ENCODE results near the gene GAP43. TPM values are rescaled to one million over a fixed set of nuclear protein-coding genes. Genes with fewer than 3 reads are reported as not detected.
A peak's percentile ranks its signal among the peaks of the same experiment; 100 is the strongest.

GAP43 gene
- total RNA-seq, 1 experiment from 2014 or later, result 0.71 TPM

DNA sequence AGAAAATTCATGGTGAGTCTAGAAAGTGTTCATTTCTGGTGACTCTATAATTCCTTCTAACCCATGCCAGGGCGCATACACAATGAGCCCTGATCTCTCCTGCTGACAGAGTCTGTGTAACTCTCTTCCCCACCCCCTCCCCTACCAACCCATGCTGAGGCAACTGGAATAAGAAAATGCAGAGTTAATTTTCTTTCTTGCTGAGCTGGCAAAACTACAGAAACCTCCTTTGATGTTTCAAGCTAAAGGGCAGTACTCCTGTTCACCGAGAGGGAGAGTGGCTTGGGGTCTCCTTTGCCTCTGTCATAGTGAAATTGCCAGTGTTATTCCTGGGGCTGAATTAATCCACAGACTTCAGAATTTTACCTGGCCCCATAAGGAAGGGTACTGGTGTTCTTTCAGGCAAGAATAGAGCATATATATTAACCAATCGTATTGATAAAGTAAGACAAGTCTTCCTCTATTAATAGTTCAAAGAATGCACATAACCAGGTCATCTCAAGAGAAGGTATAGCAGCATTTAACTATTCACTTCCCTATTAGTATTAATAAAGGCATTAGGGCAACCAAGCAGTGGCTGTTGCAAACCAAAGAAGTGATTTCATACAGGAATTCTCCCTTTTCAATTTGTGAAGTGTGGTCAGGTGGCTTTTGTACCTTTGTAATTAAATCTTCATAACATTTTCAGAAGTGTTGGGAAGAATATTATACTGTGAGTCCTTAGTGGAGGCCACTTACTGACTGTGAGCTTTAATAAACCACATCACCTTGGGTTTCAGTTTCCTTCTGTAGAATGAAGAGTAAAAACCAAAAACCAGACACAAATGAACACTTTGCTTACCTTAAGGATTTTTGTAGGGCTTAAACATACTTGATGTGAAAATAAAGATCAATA, 4.1 kb downstream of the GAP43 start:
- DNase-seq (ENCODE audit: low read depth), result no peak

DNA sequence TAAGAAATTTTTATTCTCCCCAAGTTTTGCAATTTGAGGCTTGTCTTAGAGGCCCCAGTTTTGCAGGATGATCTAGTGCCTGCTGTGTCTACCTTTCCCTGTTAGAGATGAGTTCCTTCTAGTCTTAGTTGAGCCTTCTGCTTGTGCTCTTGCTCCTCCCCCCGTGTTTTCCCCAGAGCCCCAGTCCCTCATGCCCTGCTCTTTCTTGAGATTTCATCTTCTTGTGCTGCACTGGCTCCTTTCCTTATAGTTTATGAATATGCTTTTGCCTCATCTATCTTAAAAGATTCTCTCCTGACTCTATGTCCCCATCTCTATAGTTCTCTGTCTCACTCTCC, 4.7 kb downstream of the GAP43 start:
- DNase-seq (ENCODE audit: low read depth), result no peak

DNA sequence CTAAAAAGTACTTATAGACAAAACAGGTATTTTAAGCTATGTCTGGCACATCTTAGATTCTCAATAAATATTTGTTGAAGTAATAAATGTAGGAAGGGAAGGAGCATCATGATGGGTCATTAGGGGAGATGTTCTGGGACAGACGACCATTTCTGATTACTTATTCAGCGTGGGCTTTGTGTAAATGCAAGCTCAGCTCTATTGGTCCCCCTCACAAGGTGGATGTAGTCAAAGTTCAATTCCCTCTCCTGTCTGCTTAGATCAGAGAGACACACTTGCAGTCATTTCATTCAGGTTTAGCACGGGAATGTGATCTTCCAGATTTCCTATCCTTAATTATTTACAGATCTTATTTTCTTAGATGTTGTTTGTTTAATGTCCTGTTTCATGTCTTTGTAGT, 7.5 kb downstream of the GAP43 start:
- no peak for DNase-seq (ENCODE audit: low read depth)

DNA sequence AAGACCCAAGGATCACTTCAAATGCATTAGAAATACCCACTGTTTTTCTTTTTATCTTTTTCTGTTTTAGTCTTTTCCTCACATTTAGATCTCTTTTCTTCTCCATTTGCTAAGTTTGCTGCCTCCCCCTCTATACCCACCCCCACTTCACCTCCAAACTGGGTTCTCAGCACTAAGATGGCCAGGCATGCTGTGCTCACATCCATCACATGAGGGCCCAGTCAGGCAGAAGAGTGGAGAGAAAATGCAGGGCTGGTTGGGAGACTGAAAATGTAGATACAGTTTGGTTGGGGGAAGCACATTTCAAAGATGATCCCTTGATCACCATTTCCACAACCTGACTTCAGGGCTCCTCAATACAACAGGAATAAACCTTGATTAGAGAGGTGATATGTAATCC, 8.7 kb downstream of the GAP43 start:
- no peak for DNase-seq (ENCODE audit: low read depth)

DNA sequence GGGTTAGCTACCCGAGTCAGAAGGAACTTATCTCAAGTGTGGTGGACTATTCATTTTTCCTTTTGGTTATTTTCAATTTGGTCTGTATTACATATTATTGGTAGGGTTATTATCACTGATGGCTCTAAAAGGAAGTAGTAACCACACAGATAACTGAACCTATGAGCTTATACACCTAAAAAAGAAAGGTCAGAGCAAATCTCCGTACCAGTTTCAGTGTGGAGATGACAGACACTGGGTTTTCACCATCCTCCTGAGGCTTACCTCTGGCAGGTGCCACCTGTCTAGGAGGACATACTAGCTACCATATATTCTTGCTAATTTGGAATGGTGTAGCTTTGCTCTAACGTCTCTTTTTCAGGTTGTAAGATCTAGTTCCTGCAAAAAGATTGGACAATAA, 10.2 kb downstream of the GAP43 start:
- no peak for DNase-seq (ENCODE audit: low read depth)

DNA sequence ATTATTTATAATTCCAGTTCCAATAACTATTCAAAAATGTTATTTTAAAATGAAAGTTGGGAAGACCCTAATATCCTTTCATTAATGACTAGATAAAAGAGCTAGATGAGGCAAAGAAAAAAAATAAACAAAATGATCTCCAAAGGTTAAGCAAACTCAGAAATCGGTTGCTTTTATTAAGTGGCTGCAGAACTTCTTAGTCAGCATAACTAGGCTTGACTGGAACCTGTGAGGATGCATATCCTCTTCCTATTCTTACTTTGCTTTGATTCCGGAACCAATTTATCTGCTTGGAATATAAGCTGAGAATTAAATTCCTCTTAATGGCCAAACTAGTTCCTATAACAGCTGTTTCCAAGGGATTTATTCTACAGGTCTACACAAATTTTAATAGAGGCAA, 10.7 kb downstream of the GAP43 start:
- no peak for DNase-seq (ENCODE audit: low read depth)

DNA sequence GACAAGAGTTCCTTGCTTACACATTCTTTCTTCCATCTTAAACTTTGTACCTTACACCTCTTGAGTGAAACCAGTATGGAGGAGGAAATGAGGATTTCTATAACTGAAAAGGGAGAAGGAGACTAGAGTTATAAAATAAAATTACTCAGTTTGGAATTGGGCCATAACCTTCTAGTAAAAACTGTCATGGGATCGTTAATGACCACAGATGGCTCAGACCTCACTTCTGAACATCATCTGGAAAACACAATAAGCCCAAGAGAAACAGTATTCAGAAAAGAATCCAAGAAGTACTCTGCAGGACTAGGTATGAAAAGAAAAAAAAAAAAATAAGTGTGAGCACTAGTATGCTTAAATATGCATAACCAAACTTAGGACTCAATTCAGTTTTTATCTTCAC, 12.1 kb downstream of the GAP43 start:
- peak; percentile 12 for DNase-seq (ENCODE audit: low read depth)

DNA sequence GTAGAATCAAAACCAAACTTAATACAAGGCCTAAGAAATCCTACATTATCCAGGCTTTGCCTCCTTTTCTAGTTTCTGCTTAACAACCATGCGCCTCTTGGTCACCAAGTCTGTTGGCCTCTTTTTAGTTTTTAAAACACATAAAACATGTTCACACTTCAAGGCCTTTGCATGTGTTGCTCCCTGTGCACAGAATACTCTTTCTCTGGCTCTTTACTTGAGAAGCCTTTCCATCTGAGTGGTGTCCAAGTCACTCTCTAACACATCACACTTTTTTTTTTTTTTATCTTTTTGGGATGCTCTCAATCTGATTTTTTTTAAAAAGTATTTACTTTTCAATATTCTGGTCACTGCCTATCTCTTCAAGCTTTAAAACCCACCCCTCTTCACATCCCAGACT, 14.9 kb downstream of the GAP43 start:
- DNase-seq (ENCODE audit: low read depth), result no peak

DNA sequence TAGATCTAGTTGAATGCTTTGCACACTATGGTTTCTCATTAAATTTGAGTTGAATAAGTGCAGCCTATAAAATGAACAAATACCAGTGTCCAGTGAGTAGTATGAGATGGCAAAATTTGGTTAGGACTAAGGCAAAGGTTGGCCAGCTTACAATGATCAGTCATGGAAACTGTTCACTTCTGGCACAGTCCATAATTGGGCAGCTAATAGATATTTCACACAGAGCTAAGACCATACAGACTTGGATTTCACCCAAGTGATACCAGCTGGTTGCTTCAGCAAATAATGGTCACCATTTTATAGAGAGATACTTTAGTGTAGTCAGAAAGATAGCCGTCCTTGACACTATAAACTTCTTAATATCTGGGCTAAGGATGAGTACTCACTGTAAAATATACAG, 15.7 kb downstream of the GAP43 start:
- no peak for DNase-seq (ENCODE audit: low read depth)

DNA sequence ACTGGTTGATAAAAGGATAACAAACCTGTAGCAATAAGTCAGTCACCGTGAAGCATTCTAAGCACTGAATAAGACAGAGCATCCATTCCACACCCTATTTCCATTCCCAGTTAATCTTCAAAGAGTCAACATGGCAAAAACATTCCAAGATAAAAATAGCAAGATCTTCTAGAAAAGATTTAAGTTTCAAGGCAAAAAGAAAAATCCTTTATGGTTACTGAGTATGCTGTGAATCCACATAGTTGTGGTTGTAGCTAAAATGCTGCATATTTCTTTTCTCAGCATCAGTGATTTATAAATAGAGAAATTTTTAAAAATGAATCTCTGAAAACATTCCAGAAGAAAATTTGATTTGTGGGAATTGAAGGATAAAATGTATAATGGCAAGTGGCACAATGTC, 21.1 kb downstream of the GAP43 start:
- no peak for DNase-seq (ENCODE audit: low read depth)

DNA sequence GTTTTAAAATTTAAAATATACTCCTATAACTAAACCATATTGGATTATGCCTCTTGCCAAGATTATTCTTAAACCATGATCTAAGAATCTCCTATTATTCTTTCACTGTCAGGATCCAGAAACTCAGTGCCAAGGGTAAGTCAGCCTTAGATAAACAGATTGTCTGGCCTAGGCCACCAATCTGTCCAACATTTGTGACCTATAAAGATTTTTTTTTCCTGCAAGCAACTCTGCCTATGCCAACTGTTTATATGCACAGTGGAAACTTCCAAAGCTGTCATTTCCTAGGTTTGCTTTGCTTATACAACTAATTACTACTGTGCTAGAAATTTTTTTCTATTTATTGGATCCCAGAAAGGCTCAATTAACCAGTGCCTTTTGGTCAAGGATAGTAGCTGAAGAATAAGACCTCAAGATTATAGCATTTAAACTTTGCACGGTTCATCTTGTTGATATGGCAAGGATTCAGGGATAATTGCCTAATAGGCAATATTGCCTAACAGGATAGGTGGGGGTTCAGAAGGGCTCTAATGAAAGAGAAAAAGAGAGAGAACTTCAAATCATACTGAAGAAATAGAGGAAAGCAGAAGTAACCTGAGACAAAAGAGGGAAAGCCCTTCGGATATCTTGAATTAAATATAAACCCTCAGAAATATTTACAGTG, 22.8 kb downstream of the GAP43 start:
- no peak for DNase-seq (ENCODE audit: low read depth)

DNA sequence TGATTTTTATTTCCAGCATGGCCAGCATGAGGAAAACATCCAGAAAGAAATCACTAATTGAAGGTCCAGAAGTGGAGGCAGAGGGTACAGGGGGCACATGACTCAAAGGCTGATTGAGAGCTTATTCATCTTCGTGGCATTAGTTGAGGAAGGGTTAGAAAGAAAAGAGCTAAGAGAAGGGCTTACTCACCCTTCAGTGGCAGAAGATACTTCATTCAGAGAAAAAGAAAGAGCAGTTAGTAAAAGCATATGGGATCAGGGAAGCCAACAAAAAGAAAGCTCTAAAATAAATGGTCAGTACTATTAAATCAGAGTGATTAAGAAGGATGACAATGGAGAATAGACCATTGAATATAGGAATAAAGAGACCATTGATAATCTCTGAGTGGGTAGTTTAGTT, 25.2 kb downstream of the GAP43 start:
- DNase-seq (ENCODE audit: low read depth), result peak; percentile 77

DNA sequence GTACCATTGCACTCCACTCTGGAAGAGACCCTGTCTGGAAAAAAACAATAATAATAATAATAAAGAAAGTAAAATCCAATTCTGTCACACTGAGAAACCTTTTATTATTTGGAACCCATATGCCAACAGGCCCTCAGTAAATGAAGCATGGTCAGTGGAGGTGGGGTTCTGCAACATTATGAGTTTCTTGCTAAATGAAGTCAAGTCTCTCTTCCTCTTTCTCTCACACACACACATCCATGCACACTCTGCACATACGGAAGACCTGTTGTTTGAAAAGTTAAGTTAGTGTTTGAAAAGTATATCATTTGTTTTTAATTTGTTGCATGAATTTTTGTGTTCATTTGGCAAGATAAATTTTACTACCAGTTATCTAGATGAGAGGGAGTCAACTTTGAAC, 27.8 kb downstream of the GAP43 start:
- DNase-seq (ENCODE audit: low read depth), result no peak

DNA sequence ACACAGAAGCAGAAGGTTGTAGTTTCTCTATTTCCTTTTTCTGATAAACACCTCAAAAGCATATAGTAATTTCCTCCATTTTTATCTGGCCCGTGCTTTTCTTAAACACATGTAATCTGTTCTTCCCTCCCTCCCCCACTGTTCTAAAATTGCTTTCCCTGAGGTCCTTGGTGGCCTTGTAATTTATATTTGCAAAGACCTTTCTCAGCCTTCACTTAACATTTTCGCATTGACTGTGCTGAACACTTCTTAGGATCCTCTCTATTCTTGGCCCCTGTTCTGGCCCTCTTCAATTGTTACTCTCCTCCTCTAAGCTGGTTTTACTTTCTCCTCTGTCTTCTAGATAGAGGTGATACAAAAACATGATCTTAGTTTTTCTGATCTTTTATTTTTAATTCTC, 28.3 kb downstream of the GAP43 start:
- no peak for DNase-seq (ENCODE audit: low read depth)

DNA sequence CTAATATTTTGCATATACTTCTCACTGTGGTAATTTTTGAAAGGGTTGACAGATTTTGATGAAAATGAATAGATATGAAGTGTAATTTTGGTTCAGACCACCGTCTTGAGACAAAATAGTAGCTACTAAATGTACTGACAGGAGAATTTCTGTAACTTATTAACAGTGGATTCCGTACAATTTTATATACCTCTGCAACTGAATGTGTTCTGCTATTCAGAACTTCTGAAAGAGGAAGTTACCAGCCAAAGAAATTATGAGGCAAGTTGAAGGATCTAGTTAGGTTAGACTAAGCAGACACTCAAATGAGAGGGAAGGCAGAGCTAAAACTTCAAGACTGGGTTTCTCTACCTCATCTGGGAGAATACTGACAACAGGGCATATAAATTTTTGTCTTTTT, 29.4 kb downstream of the GAP43 start:
- DNase-seq (ENCODE audit: low read depth), result no peak

DNA sequence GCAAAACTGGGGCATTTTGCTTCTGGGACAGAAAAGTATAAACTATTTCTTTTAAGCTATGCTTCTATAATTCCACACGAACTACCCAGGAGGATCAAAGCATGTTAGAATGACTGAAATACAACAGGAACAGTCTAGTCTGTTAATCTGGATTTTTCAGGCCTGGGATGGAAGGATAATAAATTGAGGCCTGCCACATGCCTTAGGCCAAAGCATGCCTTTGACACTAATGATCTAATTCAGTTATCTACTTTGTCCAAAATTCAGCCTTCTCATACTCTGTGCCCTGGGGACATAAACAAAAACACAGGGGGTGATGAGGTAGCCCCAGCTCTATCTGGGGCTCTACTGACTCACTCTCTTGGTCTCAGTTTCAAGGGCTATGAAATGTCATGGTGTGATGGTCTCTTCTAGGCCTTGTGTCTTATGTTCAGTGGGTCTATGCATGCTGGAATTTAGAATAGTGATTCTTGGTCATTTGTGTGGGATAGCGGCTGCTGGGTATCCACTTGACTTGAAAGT, 32.5 kb downstream of the GAP43 start:
- peak; percentile 81 for DNase-seq (ENCODE audit: low read depth)

DNA sequence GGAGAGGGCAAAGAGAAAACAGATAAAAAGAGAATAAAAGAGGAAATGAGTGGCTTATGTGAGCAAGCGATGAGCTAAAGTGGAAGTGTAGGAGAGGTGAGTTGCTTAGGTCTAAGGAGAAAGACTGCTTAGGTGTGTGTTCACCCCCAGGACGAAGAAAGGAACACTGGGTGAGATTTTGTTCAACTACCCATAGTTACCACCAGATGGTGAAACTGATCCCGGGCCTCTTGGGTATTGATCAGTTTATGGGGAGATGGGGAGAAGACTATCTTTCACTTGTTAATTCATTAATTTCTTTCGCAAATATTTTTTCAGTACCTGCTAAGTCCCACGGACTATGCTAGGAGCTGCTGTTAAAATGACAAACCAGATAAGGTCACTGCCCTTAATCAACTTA, 33.9 kb downstream of the GAP43 start:
- DNase-seq (ENCODE audit: low read depth), result no peak

DNA sequence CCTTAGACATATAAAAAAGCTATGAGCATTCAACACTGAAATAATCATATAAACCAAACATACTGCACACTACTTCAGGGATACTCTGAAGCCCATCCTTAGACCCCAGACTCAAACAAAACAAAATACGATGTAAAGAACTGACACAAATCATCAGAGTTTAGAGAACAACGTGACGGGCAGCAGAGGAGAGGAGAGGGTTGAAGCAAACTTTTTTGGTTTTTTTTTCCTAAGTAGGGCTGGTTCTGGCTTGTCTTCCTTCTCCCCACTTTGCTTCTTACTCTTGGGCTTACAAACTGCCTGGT, 34.7 kb downstream of the GAP43 start:
- no peak for DNase-seq (ENCODE audit: low read depth)

DNA sequence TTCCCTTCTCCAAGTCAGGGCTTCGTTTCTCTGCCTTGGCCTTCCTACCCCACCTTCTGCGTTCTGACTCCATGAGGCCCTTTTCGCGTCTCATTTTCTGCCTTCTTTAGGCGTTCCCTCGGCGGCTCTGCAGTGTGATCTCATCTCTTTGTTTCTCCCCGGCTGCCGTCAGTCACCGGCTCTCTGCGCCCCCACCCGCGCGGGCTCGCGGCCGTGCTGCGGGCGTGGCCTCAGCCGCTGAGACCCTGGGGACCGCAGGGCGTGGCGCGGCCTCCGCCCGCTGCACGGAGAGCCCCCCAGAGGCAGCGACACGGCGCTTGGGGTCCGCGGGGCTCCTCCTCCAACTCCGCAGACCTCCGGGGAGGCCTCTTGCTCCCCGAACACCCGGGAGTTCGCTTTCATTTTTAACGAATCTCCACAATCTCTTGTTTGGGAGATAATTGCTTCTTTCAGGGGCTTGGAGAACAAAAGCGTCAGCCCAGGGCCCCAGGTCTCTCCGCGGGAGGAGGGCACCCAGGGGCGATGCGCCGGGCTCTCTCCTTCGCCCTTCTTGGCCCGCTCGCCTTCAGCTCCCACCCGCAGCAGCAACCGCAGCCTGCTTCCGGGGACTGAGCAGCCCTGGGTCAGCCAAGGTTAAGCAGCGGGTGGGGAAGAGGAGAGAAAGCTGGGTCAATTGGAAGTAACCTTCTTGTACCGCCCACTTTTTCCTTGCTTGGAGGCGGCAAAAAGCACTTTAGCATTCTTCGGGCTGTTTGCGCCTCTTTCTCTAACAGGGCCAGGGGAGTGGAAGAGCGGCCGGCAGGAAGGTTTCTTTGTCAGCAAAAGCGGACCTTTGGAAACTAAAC, 35.2 kb downstream of the GAP43 start:
- peak; percentile 90 for DNase-seq (ENCODE audit: low read depth)

DNA sequence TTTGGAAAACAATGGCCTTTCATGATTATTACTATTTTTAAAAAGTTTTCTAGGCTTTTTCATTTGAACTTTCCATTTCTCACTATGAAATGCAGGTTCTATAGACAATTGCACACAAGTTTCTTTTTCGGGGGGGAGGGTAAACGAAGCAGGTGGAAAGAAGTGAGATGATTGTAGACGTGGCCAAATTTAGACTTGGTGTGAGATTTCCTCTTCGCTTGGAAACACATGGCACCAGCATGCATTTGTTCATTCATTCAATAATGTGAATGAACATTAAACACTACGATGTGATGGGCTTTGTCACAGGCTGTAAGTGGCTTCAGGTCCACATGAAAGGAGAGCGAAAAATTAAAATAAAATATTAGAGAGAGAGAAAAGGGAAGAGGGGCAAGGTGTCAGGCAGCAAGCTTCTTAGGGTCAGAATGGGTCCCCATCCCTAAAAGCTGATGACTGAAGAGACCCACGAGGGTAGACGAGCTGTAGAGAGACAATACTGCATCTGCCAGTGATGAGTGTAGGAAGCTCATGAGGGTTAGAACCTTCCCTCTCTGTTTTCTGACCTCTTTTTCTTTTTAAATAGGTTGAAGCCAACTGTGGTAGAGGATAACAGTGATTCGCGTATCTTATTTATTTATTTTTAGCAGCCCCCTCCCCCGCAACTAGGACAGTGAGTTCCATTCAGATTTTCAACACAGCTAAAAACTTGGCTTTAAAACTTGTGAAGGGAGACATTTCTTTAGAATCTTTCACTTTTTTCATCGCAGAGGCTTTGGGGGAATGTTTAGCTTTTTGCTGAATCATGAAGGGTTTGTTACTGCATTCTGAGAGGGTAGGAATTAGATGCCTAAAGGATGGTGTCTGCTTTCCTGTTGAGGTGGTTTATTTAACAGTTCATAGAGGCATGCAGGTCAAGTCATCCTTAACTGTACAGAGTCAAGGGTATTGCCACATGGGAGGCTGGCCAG, 36.2 kb downstream of the GAP43 start:
- DNase-seq (ENCODE audit: low read depth), result peak; percentile 20

DNA sequence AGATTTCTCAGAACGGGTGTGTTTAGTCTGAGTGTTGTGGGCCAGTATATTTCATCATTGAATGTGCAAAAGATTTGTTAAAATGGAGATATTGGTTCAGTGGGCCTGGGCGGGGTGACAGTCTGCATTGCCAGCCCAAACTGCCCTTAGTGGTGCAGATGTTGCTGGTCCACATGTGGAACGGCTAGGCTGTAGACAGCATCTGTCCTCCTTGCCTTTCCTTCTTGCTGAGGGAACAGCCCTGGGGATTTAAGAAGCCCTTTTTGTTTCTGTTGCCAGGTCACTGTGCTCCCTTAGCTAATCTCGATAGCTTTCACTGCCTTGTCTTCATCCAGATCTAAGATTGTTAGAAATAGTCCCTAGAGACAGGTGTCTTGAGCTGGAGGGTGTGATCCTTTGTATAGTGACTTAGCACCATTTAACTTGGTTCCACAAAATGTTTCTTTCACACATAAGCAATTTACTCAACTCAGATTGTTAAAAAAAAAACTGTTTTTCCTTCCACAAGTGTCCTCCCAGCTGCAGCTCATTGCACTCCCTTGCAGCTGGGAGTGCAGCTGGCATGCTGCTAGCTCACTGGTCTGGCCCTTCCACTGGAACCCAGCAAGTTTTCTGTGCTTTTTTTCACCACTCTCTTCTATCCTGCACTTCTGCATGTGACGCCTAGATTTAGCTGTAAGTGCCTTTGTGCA, 37.5 kb downstream of the GAP43 start:
- DNase-seq (ENCODE audit: low read depth), result no peak
